Heart right ventricle (tissue), 16 donors: Measurements from ENCODE around the gene RNF182. TPM values are rescaled to one million over a fixed set of nuclear protein-coding genes. Genes with fewer than 3 reads are reported as not detected.

Source experiments
- ATAC-seq, 8 donors: fragments of 200-7000 bp; cut with Tn5 transposase; one replicate each; pipeline ENCODE4 v1.9.1; 2020; ENCODE audit warnings: mild to moderate bottlenecking in 8 of 8, moderate library complexity in 8 of 8, moderate number of reproducible peaks in 1 of 8
- DNase-seq, 2 donors: peaks; one replicate each; pipeline ENCODE4 v3.0.0-alpha.2; 2020
- H3K27ac ChIP-seq, 10 donors: fragments of 200-600 bp; sonication (generic) in 2 of 10; one replicate each; pipeline versions ENCODE4 v1.5.0 to v1.8.0; 2020 to 2022; ENCODE audit warnings: mild to moderate bottlenecking in 3 of 10
- H3K27me3 ChIP-seq, 7 donors: fragments of 200-600 bp; one replicate each; pipeline ENCODE4 v1.8.0; 2021 to 2022; ENCODE audit warnings: mild to moderate bottlenecking in 2 of 7
- H3K36me3 ChIP-seq, 9 donors: fragments of 200-600 bp; sonication (generic) in 1 of 9; one replicate each; pipeline versions ENCODE4 v1.5.0 to v1.8.0; 2020 to 2022; ENCODE audit warnings: mild to moderate bottlenecking in 2 of 9
- H3K4me1 ChIP-seq, 9 donors: fragments of 200-600 bp; sonication (generic) in 1 of 9; one replicate each; pipeline versions ENCODE4 v1.5.0 to v1.8.0; 2020 to 2022; ENCODE audit warnings: mild to moderate bottlenecking in 4 of 9
- H3K4me3 ChIP-seq, 10 donors: fragments of 200-600 bp; sonication (generic) in 2 of 10; one replicate each; pipeline versions ENCODE4 v1.5.0 to v1.8.0; 2020 to 2022; ENCODE audit warnings: mild to moderate bottlenecking in 7 of 10, moderate library complexity in 2 of 10
- H3K9me3 ChIP-seq, 11 donors: fragments of 200-600 bp in 10 of 11; sonication (generic) in 2 of 11; one replicate each; pipeline versions ENCODE4 v1.5.0 to v1.8.0; 2013 to 2022; ENCODE audit warnings: mild to moderate bottlenecking in 2 of 11, control low read depth in 1 of 11, moderate library complexity in 1 of 11
- WGBS, 2 donors: extraction: QIAGEN DNeasy Blood & Tissue Kit; methylation state at CpG; one replicate each; pipeline ENCODE4 v1.1.7; 2013; ENCODE audit warnings: inconsistent platforms in 1 of 2; 5-methylcytosine and 5-hydroxymethylcytosine counted together
- intact Hi-C, 10 donors: fragments of 100-400 bp; cut with DNase I; formaldehyde crosslinking; loops; one replicate each; pipeline versions ENCODE4 v1.11.1 to v1.14.2; 2022
- polyA plus RNA-seq, 2 donors: library from polyadenylated mRNA; stranded (reverse); fragments of 200-250 nt; gene quantifications; one replicate each; pipeline ENCODE4 v1.2.3, GENCODE V29; 2013
- total RNA-seq, 10 donors: library from RNA; stranded (reverse); fragmentation: NEBNext Ultra II Directional in 3 of 10; extraction: Animal tissue kit (Norgen Biotek cat#: 25700) in 3 of 10; gene quantifications; one replicate each; pipeline versions ENCODE4 v1.2.1 to v1.2.4, GENCODE V29; 2021 to 2023
- TF ChIP-seq, protein P1 (sequence below), 9 donors: fragments of 200-600 bp; sonication (generic) in 2 of 9; IDR thresholded peaks; one replicate each; pipeline versions ENCODE4 v1.5.0 to v1.8.0; 2021 to 2022; ENCODE audit warnings: antibody characterized with exemption in 9 of 9, mild to moderate bottlenecking in 5 of 9, moderate library complexity in 1 of 9
- donor health status: Arrhythmogenic right ventricular cardiomyopathy.
- donor health status: ischemic (EF 13 %, LVEDD 7.1; RV severe dilation, severe dysfunction).
- donor health status: healthy with polysubstance abuse.
- donor health status: DM: no; HTN: yes; CAD: no.
- donor health status: DM: no; HTN: no; CAD: no.
- donor health status: ischemic (EF 25% LVEDD 6.9; RV normal size, moderate dysfunction).
- donor health status: ischemic (EF 25% LVEDD 5.7; RV mildly dilated, moderate dysfunction).
- donor health status: healthy.
- donor health status: DM: yes; HTN: yes; CAD: no.
- donor health status: Ischemic cardiomyopathy.
- donor health status: ischemic (EF 35%, LVEDD 5.7; RV mildly dilated, moderate dysfunction).
- donor health status: nonischemic (EF 11% LVEDD 7.7; RV severe dilation, severe dysfunction).
- donor health status: DM: yes; HTN: yes; CAD: no.
- donor health status: PGD.
- donor health status: ischemic (EF 29% LVEDD 5.4; RV normal size, mild dysfunction).
- donor health status: nonischemic (EF 23%, LVEDD 6.1; RV moderate dilation, normal function).

Gene RNF182
- total and polyA plus RNA-seq, 12 donors: 0.06 to 0.07 TPM; not detected in 10

GRCh38 chr6:14002176-14002947, 77.6 kb downstream of the RNF182 start:
- H3K27me3 ChIP-seq: peaks cover 0 to 21% (median 14%) of the 10 kb centered on the region in 7 donors
- ATAC-seq: no peak
- no peak overlapping the region for H3K27ac ChIP-seq
- H3K36me3 ChIP-seq: no peaks in the 10 kb centered on the region
- no peak for DNase-seq
- TF ChIP-seq, protein P1, sequence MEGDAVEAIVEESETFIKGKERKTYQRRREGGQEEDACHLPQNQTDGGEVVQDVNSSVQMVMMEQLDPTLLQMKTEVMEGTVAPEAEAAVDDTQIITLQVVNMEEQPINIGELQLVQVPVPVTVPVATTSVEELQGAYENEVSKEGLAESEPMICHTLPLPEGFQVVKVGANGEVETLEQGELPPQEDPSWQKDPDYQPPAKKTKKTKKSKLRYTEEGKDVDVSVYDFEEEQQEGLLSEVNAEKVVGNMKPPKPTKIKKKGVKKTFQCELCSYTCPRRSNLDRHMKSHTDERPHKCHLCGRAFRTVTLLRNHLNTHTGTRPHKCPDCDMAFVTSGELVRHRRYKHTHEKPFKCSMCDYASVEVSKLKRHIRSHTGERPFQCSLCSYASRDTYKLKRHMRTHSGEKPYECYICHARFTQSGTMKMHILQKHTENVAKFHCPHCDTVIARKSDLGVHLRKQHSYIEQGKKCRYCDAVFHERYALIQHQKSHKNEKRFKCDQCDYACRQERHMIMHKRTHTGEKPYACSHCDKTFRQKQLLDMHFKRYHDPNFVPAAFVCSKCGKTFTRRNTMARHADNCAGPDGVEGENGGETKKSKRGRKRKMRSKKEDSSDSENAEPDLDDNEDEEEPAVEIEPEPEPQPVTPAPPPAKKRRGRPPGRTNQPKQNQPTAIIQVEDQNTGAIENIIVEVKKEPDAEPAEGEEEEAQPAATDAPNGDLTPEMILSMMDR (IDR thresholded peaks at IDR 0.05): no peak
- H3K9me3 ChIP-seq: no peaks in the 10 kb centered on the region
- WGBS, 2 donors: 96% methylated on average over 46 to 47 of the region's 47 CpGs
- H3K4me1 ChIP-seq: no peaks in the 10 kb centered on the region
- no peak overlapping the region for H3K4me3 ChIP-seq
- intact Hi-C loops: no loop called here

GRCh38 chr6:14004258-14004657, 79.5 kb downstream of the RNF182 start:
- peaks cover 0 to 30% (median 17%) of the 10 kb centered on the region in 7 donors for H3K27me3 ChIP-seq

DNA sequence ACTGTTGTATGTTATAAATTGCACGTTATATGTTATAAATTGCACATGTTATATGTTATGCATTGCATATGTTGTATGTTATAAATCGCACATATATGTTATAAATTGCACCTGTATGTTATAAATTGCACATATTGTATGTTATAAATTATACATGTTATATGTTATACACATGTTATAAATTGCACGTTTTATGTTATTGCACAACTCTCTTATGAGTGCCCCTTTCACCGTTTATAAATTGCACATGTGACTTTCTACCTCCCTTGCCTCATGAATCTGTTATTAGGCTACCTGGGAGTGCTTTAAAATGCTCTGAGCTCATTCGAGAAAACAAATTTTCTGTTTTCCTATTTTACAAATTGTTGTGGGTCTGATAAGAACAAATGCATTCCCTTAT, 84.1 kb downstream of the RNF182 start:
- TF ChIP-seq, protein P1 (IDR thresholded peaks at IDR 0.05): no peak
- intact Hi-C loops: no loop called here
- H3K27me3 ChIP-seq: peaks cover 0 to 45% (median 25%) of the 10 kb centered on the region in 7 donors
- ATAC-seq (no peak), DNase-seq (no peak)
- H3K4me1 ChIP-seq: no peaks in the 10 kb centered on the region
- no peaks in the 10 kb centered on the region for H3K36me3 ChIP-seq
- H3K9me3 ChIP-seq: peaks cover 0 to 13% (median 0%) of the 10 kb centered on the region in 11 donors
- no peak overlapping the region for H3K4me3 ChIP-seq
- no peak overlapping the region for H3K27ac ChIP-seq
- WGBS, 2 donors: 85 to 91% methylated on average over 5 of the region's 5 CpGs

More at GRCh38 chr6:14004258-14004657, 79.5 kb downstream of the RNF182 start:
- DNase-seq (no peak), ATAC-seq (no peak)
- 72 to 75% methylated on average over 9 of the region's 9 CpGs for WGBS, 2 donors
- Histone ChIP-seq H3K9me3 (no peaks in the 10 kb centered on the region), H3K4me1 (no peaks in the 10 kb centered on the region), H3K4me3 (no peak overlapping the region), H3K27ac (no peak overlapping the region), H3K36me3 (no peaks in the 10 kb centered on the region)
- TF ChIP-seq, protein P1 (IDR thresholded peaks at IDR 0.05): no peak
- intact Hi-C loops: no loop called here

GRCh38 chr6:14009431-14009830, 84.7 kb downstream of the RNF182 start:
- peaks cover 0 to 45% (median 21%) of the 10 kb centered on the region in 7 donors for H3K27me3 ChIP-seq
- H3K36me3 ChIP-seq: no peaks in the 10 kb centered on the region
- DNase-seq: no peak
- H3K4me1 ChIP-seq: no peaks in the 10 kb centered on the region
- H3K9me3 ChIP-seq: peaks cover 0 to 13% (median 0%) of the 10 kb centered on the region in 11 donors
- TF ChIP-seq, protein P1 (IDR thresholded peaks at IDR 0.05): no peak
- no peak overlapping the region for H3K4me3 ChIP-seq
- WGBS, 2 donors: 57 to 62% methylated on average over 3 of the region's 3 CpGs
- intact Hi-C loops: no loop called here
- no peak for ATAC-seq
- no peak overlapping the region for H3K27ac ChIP-seq
